HS-5 (cell line): ENCODE measurements around the gene GLCCI1.
"Not testable (repeated sequence)": the region's sequence is repeated elsewhere in the genome, so short reads cannot be mapped to it uniquely, and the experiment has no call there.

Experiments
- DNase-seq: peaks from one replicate; pipeline ENCODE4 v3.0.0-alpha.2; 2012; ENCODE audit warnings: low read depth

Gene GLCCI1

GRCh38 chr7:8094164-8095140 is 125.9 kb downstream of the GLCCI1 start:
- no peak for DNase-seq

- DNase-seq: not testable (repeated sequence)
Measured at GRCh38 chr7:8101292-8101691, 132.7 kb downstream of the GLCCI1 start.

GRCh38 chr7:8103282-8103681 is 134.7 kb downstream of the GLCCI1 start:
- no peak for DNase-seq

GRCh38 chr7:8105449-8106095 is 137.0 kb downstream of the GLCCI1 start:
- DNase-seq: no peak

- DNase-seq: peak; percentile 49
Measured at GRCh38 chr7:8109196-8110022, 140.8 kb downstream of the GLCCI1 start.

- no peak for DNase-seq
Measured at GRCh38 chr7:8111282-8111960, 142.8 kb downstream of the GLCCI1 start.

- DNase-seq: no peak
Measured at GRCh38 chr7:8112685-8113084, 144.1 kb downstream of the GLCCI1 start.

GRCh38 chr7:8113184-8113583 is 144.6 kb downstream of the GLCCI1 start:
- DNase-seq: no peak

GRCh38 chr7:8114175-8114574 is 145.6 kb downstream of the GLCCI1 start:
- DNase-seq: no peak

- no peak for DNase-seq
Measured at GRCh38 chr7:8115547-8116402, 147.2 kb downstream of the GLCCI1 start.

- no peak for DNase-seq
Measured at GRCh38 chr7:8117195-8117594, 148.6 kb downstream of the GLCCI1 start.

GRCh38 chr7:8119262-8119661 is 150.7 kb downstream of the GLCCI1 start:
- no peak for DNase-seq

- no peak for DNase-seq
Measured at GRCh38 chr7:8120390-8121058, 151.9 kb downstream of the GLCCI1 start.

GRCh38 chr7:8121243-8121642 is 152.6 kb downstream of the GLCCI1 start:
- no peak for DNase-seq

GRCh38 chr7:8125680-8126444 is 157.3 kb downstream of the GLCCI1 start:
- no peak for DNase-seq

GRCh38 chr7:8126601-8127167 is 158.1 kb downstream of the GLCCI1 start:
- no peak for DNase-seq

- no peak for DNase-seq
Measured at GRCh38 chr7:8128449-8129317, 160.1 kb downstream of the GLCCI1 start.

GRCh38 chr7:8129318-8129659 is 160.7 kb downstream of the GLCCI1 start:
- DNase-seq: no peak
